Breast epithelium (tissue), 4 donors: ENCODE results near the gene WWP2. TPM values are rescaled to one million over a fixed set of nuclear protein-coding genes. Genes with fewer than 3 reads are reported as not detected.
"Not testable (repeated sequence)": the region's sequence is repeated elsewhere in the genome, so short reads cannot be mapped to it uniquely, and the experiment has no call there.

Experiments used
- DNase-seq, 2 donors: peaks; one replicate each; pipeline ENCODE4 v3.0.0-alpha.2; 2019; ENCODE audit warnings: low spot score in 2 of 2
- H3K27ac ChIP-seq, 2 donors: fragments of 200-600 bp; sonication (generic) in 1 of 2; one replicate each; pipeline ENCODE4 v1.5.1; 2016 to 2019; ENCODE audit warnings: mild to moderate bottlenecking in 1 of 2
- H3K27me3 ChIP-seq, 2 donors: fragments of 200-600 bp; sonication (generic) in 1 of 2; one replicate each; pipeline versions ENCODE4 v1.5.1 to v1.6.0; 2017 to 2019; ENCODE audit warnings: control low read depth in 1 of 2, mild to moderate bottlenecking in 1 of 2
- H3K36me3 ChIP-seq: fragments of 200-600 bp; one replicate; pipeline ENCODE4 v1.5.1; 2019
- H3K4me1 ChIP-seq, 2 donors: fragments of 200-600 bp; sonication (generic); one replicate each; pipeline ENCODE4 v1.5.1; 2016 to 2019; ENCODE audit warnings: control low read depth in 1 of 2
- H3K4me3 ChIP-seq, 3 donors: fragments of 200-600 bp; sonication (generic); 1 replicate in 2 of 3; 2 replicates in 1 of 3; pipeline ENCODE4 v1.5.1; 2016 to 2019; ENCODE audit warnings: mild to moderate bottlenecking in 3 of 3, moderate library complexity in 2 of 3
- H3K9me3 ChIP-seq, 2 donors: fragments of 200-600 bp; sonication (generic) in 1 of 2; one replicate each; pipeline ENCODE4 v1.5.1; 2016 to 2019; ENCODE audit warnings: control low read depth in 1 of 2
- CTCF ChIP-seq, 3 donors: fragments of 450-650 bp; IDR thresholded peaks; one replicate each; pipeline ENCODE4 v1.5.1; 2016 to 2017; ENCODE audit warnings: antibody characterized with exemption in 3 of 3, mild to moderate bottlenecking in 3 of 3, moderate library complexity in 3 of 3
- POLR2A ChIP-seq: fragments of 450-650 bp; IDR thresholded peaks from one replicate; pipeline ENCODE4 v1.6.1; 2016; ENCODE audit warnings: antibody characterized with exemption, mild to moderate bottlenecking, moderate library complexity
- POLR2AphosphoS5 ChIP-seq, 3 donors: sonication (generic); formaldehyde crosslinking; IDR thresholded peaks; one replicate each; pipeline ENCODE4 v1.6.1; 2017; ENCODE audit warnings: antibody characterized with exemption in 3 of 3
- intact Hi-C: fragments of 100-400 bp; cut with DNase I; formaldehyde crosslinking; loops from one replicate; pipeline ENCODE4 v1.15.1; 2023; ENCODE audit warnings: low total_unique reads
- total RNA-seq, 3 donors: library from RNA; depleted of rRNA; stranded (reverse); fragments of >200 nt; gene quantifications; one replicate each; pipeline ENCODE4 v1.1.0, GENCODE V29; 2016

The WWP2 gene
- total RNA-seq, 3 donors from 2014 or later, result 34.1 to 46.5 (median 34.7) TPM

GRCh38 chr16:69942627-69943170, 180.6 kb downstream of the WWP2 start:
- H3K27ac ChIP-seq, result no peak overlapping the region
- H3K4me1 ChIP-seq, result no peaks in the 10 kb centered on the region
- intact Hi-C loops, result no loop called here
- no peak for TF ChIP-seq POLR2AphosphoS5 (IDR thresholded peaks at IDR 0.05)
- no peak for TF ChIP-seq POLR2A
- no peak for TF ChIP-seq CTCF (IDR thresholded peaks at IDR 0.05)
- H3K27me3 ChIP-seq, result no peaks in the 10 kb centered on the region
- H3K4me3 ChIP-seq, result no peak overlapping the region
- H3K9me3 ChIP-seq, result no peaks in the 10 kb centered on the region
- H3K36me3 ChIP-seq, result no peaks in the 10 kb centered on the region
- DNase-seq, result no peak

DNA sequence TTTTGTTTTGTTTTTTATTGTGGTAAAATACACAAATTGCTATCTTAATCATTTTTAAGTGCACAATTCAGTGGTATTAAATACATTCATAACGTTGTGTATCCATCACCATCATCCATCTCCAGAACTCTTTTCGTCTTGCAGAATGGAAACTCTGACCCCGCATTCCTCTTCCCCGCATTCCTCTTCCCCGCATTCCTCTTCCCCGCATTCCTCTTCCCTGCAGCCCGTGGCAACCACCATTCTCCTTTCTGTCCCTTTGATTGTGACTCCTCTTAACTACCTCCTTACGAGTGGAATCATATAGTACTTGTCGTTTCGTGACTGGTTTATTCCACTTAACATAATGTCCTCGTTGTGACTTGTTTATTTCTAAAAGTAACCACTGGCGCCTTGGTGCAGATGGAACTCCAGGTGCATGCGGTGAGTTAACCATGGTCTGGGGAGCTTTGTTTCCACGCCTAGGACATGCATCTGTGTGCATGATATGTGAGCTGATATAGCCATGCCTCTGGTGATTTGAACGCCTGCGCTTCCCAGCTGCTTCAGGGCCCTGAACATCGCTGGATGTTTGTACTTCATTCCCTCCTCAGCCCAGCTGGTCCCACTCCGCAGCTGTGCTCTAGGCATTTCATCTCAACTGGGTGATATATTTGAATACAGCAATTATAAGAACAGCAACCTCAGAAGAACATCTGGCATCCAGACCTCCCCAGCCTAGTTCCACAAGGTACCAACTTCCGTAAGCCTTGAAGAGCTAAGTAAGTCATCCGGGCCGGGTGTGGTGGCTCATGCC, 181.3 kb downstream of the WWP2 start:
- H3K36me3 ChIP-seq, intact Hi-C loops, H3K27me3 ChIP-seq, DNase-seq, H3K4me3 ChIP-seq, H3K9me3 ChIP-seq, H3K4me1 ChIP-seq, H3K27ac ChIP-seq: not testable (repeated sequence)

- H3K27me3 ChIP-seq, intact Hi-C loops, H3K4me3 ChIP-seq, H3K4me1 ChIP-seq, DNase-seq, H3K9me3 ChIP-seq, H3K27ac ChIP-seq, H3K36me3 ChIP-seq: not testable (repeated sequence)
Observed at GRCh38 chr16:69950411-69950810, 188.3 kb downstream of the WWP2 start.

- H3K36me3 ChIP-seq, H3K9me3 ChIP-seq, H3K27ac ChIP-seq, H3K27me3 ChIP-seq, H3K4me3 ChIP-seq, intact Hi-C loops, H3K4me1 ChIP-seq, DNase-seq: not testable (repeated sequence)
Observed at GRCh38 chr16:69951017-69951671, 189.0 kb downstream of the WWP2 start, which contains the start of gene CLEC18A. Gene CLEC18A, plus strand, starts transcription at chr16:69951334. Its CDS starts 33 bp downstream, at chr16:69951367.

DNA sequence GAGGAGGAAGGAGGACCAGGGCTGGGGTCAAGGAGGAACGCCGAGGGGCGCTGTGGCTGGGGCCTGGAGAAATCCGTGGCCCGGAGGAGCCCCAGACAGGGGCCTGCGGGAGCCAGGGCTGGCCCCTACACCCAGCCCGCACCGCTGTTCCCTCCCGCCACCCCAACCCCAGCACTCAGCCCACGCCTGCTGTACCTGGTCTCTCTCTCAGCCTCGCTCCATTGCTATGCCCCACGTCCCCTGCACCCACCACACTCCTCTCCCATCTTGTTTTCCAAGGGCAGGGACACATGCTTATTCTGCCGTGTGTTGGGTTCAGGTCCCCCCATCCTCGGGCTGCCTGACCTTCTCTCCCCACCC, 189.5 kb downstream of the WWP2 start:
- DNase-seq, H3K27ac ChIP-seq, H3K27me3 ChIP-seq, H3K9me3 ChIP-seq, intact Hi-C loops, H3K4me3 ChIP-seq, H3K4me1 ChIP-seq, H3K36me3 ChIP-seq: not testable (repeated sequence)

GRCh38 chr16:69952116-69952515, 190.0 kb downstream of the WWP2 start:
- H3K4me3 ChIP-seq, H3K4me1 ChIP-seq, H3K9me3 ChIP-seq, intact Hi-C loops, H3K27me3 ChIP-seq, H3K36me3 ChIP-seq, DNase-seq, H3K27ac ChIP-seq: not testable (repeated sequence)

DNA sequence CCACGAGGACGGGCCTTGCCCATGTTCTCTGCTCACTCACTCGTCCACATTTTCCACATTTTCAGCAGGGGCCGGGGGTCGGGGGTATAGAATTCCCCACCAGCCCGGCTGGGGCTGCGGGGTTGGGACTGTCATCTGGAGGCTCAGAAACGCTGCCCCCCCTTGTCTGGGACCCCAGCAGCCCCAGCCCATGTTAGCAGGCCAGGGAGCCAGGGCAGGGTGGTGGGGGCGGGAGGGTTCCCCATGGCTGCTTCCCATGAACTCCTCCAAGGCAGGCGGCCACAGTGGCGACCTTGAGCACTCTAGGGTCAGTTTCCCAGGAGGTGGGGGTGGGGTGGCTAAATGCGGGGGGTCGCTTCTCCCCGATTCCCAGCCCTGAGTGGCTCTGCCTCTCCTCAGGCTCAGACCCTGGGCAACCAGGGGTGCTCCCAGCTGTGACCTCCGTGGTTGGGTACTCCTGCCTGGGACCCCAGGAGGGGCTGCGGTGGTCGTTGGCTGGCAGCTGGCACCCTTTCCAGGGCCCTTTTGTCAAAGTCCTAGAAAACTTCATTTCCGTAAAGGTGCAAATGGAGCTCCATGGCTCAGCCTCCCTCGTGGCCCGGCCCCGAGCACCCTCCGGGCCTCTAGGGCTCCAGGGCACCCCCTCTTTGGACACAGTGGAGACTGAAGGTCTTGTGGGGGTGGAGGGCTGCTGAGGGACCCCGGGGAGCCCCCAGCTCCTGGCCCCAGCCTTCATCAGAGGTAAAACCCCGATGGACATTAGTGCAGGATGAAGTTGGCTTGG, 190.6 kb downstream of the WWP2 start:
- not testable (repeated sequence) for H3K27me3 ChIP-seq, H3K9me3 ChIP-seq, DNase-seq

DNA sequence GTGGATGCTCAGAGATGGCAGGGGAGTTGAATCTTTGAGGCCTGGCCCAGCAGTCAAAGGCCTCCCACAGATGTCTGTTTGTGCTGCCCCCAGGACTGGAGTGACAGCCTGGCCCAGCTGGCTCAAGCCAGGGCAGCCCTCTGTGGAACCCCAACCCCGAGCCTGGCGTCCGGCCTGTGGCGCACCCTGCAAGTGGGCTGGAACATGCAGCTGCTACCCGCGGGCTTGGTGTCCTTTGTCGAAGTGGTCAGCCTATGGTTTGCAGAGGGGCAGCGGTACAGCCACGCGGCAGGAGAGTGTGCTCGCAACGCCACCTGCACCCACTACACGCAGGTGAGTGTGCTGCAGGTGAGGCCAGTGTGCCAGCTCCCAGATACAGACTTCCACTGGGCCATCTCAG, 192.1 kb downstream of the WWP2 start:
- H3K9me3 ChIP-seq, result not testable (repeated sequence)

More for the DNA sequence above, 190.6 kb downstream of the WWP2 start:
- H3K4me1 ChIP-seq, intact Hi-C loops, H3K4me3 ChIP-seq, H3K36me3 ChIP-seq, H3K27ac ChIP-seq: not testable (repeated sequence)

GRCh38 chr16:69963312-69963711, 201.2 kb downstream of the WWP2 start:
- H3K9me3 ChIP-seq, H3K27ac ChIP-seq, H3K36me3 ChIP-seq, DNase-seq, H3K4me1 ChIP-seq, H3K4me3 ChIP-seq, H3K27me3 ChIP-seq, intact Hi-C loops: not testable (repeated sequence)

More for the DNA sequence above, 192.1 kb downstream of the WWP2 start:
- H3K36me3 ChIP-seq, H3K4me3 ChIP-seq, intact Hi-C loops, H3K4me1 ChIP-seq, DNase-seq, H3K27ac ChIP-seq, H3K27me3 ChIP-seq: not testable (repeated sequence)

DNA sequence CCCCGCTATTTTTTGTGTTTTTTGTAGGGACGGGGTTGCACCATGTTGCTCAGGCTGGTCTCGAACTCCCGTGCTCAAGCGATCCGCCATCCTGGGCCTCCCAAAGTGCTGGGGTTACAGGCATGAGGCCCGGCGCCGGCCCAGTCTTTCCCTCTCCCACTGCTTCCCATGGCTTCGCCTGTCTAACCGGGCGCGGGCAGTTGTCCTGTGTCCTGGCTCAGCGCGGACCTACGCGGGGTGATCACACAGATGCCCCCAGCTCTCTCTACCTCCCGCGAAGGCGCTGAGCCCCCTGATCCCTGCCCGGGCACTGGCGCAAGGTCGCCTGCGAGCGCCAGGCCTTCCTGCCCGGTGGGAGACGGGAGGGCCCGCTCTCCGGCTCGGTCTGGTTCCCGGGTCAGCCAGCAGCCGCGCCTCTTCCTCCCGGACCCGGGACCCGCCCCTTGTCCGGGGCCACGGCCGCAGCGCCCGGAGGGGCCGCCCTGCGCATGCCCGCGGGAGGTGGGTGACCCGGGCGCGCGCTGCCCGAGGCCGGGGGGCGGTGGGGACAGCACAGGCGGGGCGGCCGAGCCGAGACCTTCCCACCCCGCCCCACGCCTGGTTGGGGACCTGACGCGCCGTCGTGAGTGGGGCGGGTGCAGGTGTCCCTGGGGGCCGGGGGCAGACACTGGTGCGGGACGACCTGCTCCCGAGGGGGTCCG, 203.0 kb downstream of the WWP2 start:
- H3K4me1 ChIP-seq, DNase-seq, H3K36me3 ChIP-seq, H3K27me3 ChIP-seq, intact Hi-C loops, H3K9me3 ChIP-seq: not testable (repeated sequence)
- H3K27ac ChIP-seq, result peak overlapping the region in 1 of 2 donors; percentile 91
- peak overlapping the region; percentile 28 to 81 (median 56) for H3K4me3 ChIP-seq

GRCh38 chr16:69965661-69966054, 203.5 kb downstream of the WWP2 start:
- H3K27me3 ChIP-seq, DNase-seq, H3K36me3 ChIP-seq, intact Hi-C loops, H3K4me1 ChIP-seq, H3K9me3 ChIP-seq: not testable (repeated sequence)
- Histone ChIP-seq H3K27ac (peak overlapping the region in 1 of 2 donors; percentile 91), H3K4me3 (peak overlapping the region; percentile 28 to 81 (median 56))
